Motor neuron (in vitro differentiated cells): ENCODE data around the gene CTU1. TPM values are rescaled to one million over a fixed set of nuclear protein-coding genes. Genes with fewer than 3 reads are reported as not detected.

Experiments used
- ATAC-seq, 8 experiments: fragments of 200-7000 bp; cut with Tn5 transposase; replicated peaks in 6 of 8; 2 replicates each; pipeline ENCODE4 v1.8.0; 2021; ENCODE audit warnings: mild to moderate bottlenecking in 8 of 8, moderate library complexity in 8 of 8
- H3K27ac ChIP-seq, 2 donors: fragments of 250-450 bp; sonication (Bioruptor Pico); 2 replicates each; pipeline ENCODE4 v1.9.0; 2021; ENCODE audit warnings: antibody characterized with exemption in 2 of 2, mild to moderate bottlenecking in 2 of 2, moderate library complexity in 1 of 2
- H3K4me1 ChIP-seq, 2 donors: fragments of 250-450 bp; sonication (Bioruptor Pico); replicated peaks in 1 of 2; 2 replicates each; pipeline ENCODE4 v1.6.1; 2021; ENCODE audit warnings: antibody characterized with exemption in 2 of 2, mild to moderate bottlenecking in 2 of 2, moderate library complexity in 1 of 2
- H3K4me3 ChIP-seq, 5 donors: fragments of 250-450 bp; sonication (Bioruptor Pico); 2 replicates each; pipeline ENCODE4 v1.9.0; 2021; ENCODE audit warnings: antibody characterized with exemption in 5 of 5, mild to moderate bottlenecking in 5 of 5, moderate library complexity in 4 of 5
- WGBS, 10 experiments: fragments of 450-650 bp; shearing (Covaris generic); methylation state at CpG; one replicate each; pipeline ENCODE4 v1.0.0; 2022; 5-methylcytosine and 5-hydroxymethylcytosine counted together
- in situ Hi-C, 9 experiments: fragments of 400-800 bp; cut with MboI; loops; one replicate each; pipeline ENCODE4 v1.15.0; 2021; ENCODE audit warnings: low sequenced_read_pairs in 9 of 9, low pct_unique_long_range_greater_than_20kb in 2 of 9; ENCODE audit not compliant: unreplicated experiment in 9 of 9
- total RNA-seq, 8 experiments: library from RNA; unstranded; fragments of 300-600 nt; gene quantifications; 2 replicates each; pipeline versions ENCODE4 v1.2.3 to v1.2.4, GENCODE V29; 2022

Gene CTU1
- total RNA-seq, 8 experiments from 2014 or later = 1.7 to 4.0 (median 2.5) TPM

GRCh38 chr19:51064534-51065220, 43.5 kb downstream of the CTU1 start, which contains the start of gene KLK13:
TSS of gene KLK13 (minus strand) at chr19:51065092. CDS start at chr19:51065067, 25 bp downstream.
- peaks cover 0 to 4% of the 10 kb centered on the region in 2 donors for H3K4me1 ChIP-seq
- in situ Hi-C loops = no loop called here
- peak in 3 of 8 experiments; percentile 37 to 66 (median 46) for ATAC-seq
- no peak within 1 kb of the TSS for H3K27ac ChIP-seq
- 49 to 76% (median 58%) methylated on average over 3 to 13 of the region's 38 CpGs; no CpG with 5 or more reads in 3 of the 10 experiments for WGBS, 10 experiments
- H3K4me3 ChIP-seq = no peak within 1 kb of the TSS

- 40 to 100% (median 100%) methylated on average over 1 to 4 of the region's 7 CpGs; no CpG with 5 or more reads in 3 of the 10 experiments for WGBS, 10 experiments
- H3K4me3 ChIP-seq = no peak overlapping the region
- no peak overlapping the region for H3K27ac ChIP-seq
- in situ Hi-C loops = no loop called here
- H3K4me1 ChIP-seq = peaks cover 0 to 4% of the 10 kb centered on the region in 2 donors
- no peak for ATAC-seq
Measured at GRCh38 chr19:51063664-51064063, 44.5 kb downstream of the CTU1 start.

GRCh38 chr19:51060973-51061372, 47.2 kb downstream of the CTU1 start:
- H3K4me3 ChIP-seq = no peak overlapping the region
- ATAC-seq = no peak
- in situ Hi-C loops = no loop called here
- no peak overlapping the region for H3K27ac ChIP-seq
- 0 to 67% (median 33%) methylated on average over 1 of the region's 1 CpG; no CpG with 5 or more reads in 2 of the 10 experiments for WGBS, 10 experiments
- H3K4me1 ChIP-seq = peaks cover 0 to 4% of the 10 kb centered on the region in 2 donors

GRCh38 chr19:51060336-51060735, 47.9 kb downstream of the CTU1 start:
- no peak for ATAC-seq
- no peak overlapping the region for H3K4me3 ChIP-seq
- 0 to 25% methylated on average over 1 of the region's 4 CpGs; no CpG with 5 or more reads in 8 of the 10 experiments for WGBS, 10 experiments
- H3K4me1 ChIP-seq = peaks cover 0 to 4% of the 10 kb centered on the region in 2 donors
- H3K27ac ChIP-seq = no peak overlapping the region
- in situ Hi-C loops = no loop called here

- ATAC-seq = no peak
- H3K4me3 ChIP-seq = no peak overlapping the region
- 30 to 62% (median 60%) methylated on average over 1 to 2 of the region's 7 CpGs; no CpG with 5 or more reads in 7 of the 10 experiments for WGBS, 10 experiments
- no peak overlapping the region for H3K27ac ChIP-seq
- in situ Hi-C loops = no loop called here
- H3K4me1 ChIP-seq = no peaks in the 10 kb centered on the region
Measured at GRCh38 chr19:51059715-51060114, 48.5 kb downstream of the CTU1 start.

- Histone ChIP-seq H3K27ac (no peak overlapping the region), H3K4me1 (no peaks in the 10 kb centered on the region), H3K4me3 (no peak overlapping the region)
- in situ Hi-C loops = no loop called here
- ATAC-seq = no peak
Measured at GRCh38 chr19:51055866-51056265, 52.3 kb downstream of the CTU1 start.

Other genes with a start within 250 kb of the CTU1 start
- 1 to 10 TPM in 3 of 8 experiments, under 1 TPM in 4, not detected in 1; 0.11 to 3.2 (median 0.81) TPM for gene KLK2, start 235.0 kb downstream of the CTU1 start, total RNA-seq
- gene KLK4, start 197.0 kb downstream of the CTU1 start, total RNA-seq = 1 to 10 TPM in 2 of 8 experiments, under 1 TPM in 4, not detected in 2; 0.38 to 1.5 (median 0.57) TPM
- gene KLK5, start 155.4 kb downstream of the CTU1 start, total RNA-seq = under 1 TPM in 2 of 8 experiments, not detected in 6; 0.45 to 0.47 TPM
- under 1 TPM in 5 of 8 experiments, not detected in 3; 0.13 to 0.59 (median 0.21) TPM for gene KLK6, start 138.8 kb downstream of the CTU1 start, total RNA-seq
- under 1 TPM in 1 of 8 experiments, not detected in 7; 0.13 TPM for gene KLK7, start 124.5 kb downstream of the CTU1 start, total RNA-seq
- gene KLK8, start 106.8 kb downstream of the CTU1 start, total RNA-seq = not detected
- under 1 TPM; 0.14 to 0.81 (median 0.37) TPM for gene KLK10, start 88.7 kb downstream of the CTU1 start, total RNA-seq
- 1 to 10 TPM in 1 of 8 experiments, under 1 TPM in 4, not detected in 3; 0.25 to 1.5 (median 0.46) TPM for gene KLK11, start 81.8 kb downstream of the CTU1 start, total RNA-seq
- gene KLK12, start 73.4 kb downstream of the CTU1 start, total RNA-seq = under 1 TPM in 1 of 8 experiments, not detected in 7; 0.43 TPM
- gene KLK13, start 43.3 kb downstream of the CTU1 start, total RNA-seq = 10 to 100 TPM in 1 of 8 experiments, 1 to 10 TPM in 1, under 1 TPM in 2, not detected in 4; 0.38 to 11.3 (median 1.5) TPM
- under 1 TPM in 5 of 8 experiments, not detected in 3; 0.16 to 0.85 (median 0.46) TPM for gene KLK14, start 25.5 kb downstream of the CTU1 start, total RNA-seq
- under 1 TPM in 3 of 8 experiments, not detected in 5; 0.09 to 0.33 (median 0.21) TPM for gene SIGLEC9, start 16.5 kb upstream of the CTU1 start, total RNA-seq
- 1 to 10 TPM in 1 of 8 experiments, under 1 TPM in 2, not detected in 5; 0.20 to 1.2 (median 0.33) TPM for gene SIGLEC7, start 33.9 kb upstream of the CTU1 start, total RNA-seq
- gene CD33, start 116.7 kb upstream of the CTU1 start, total RNA-seq = 10 to 100 TPM in 1 of 8 experiments, 1 to 10 TPM in 2, under 1 TPM in 3, not detected in 2; 0.09 to 26.1 (median 2.7) TPM
- 1 to 10 TPM in 1 of 8 experiments, under 1 TPM in 1, not detected in 6; 0.20 to 1.1 TPM for gene SIGLECL1, start 142.7 kb upstream of the CTU1 start, total RNA-seq
- gene IGLON5, start 203.2 kb upstream of the CTU1 start, total RNA-seq = 10 to 100 TPM in 2 of 8 experiments, 1 to 10 TPM in 3, under 1 TPM in 3; 0.20 to 13.0 (median 5.7) TPM
- 1 to 10 TPM; 1.3 to 5.2 (median 2.2) TPM for gene VSIG10L, start 233.7 kb upstream of the CTU1 start, total RNA-seq